ENCODE results near the gene SLC44A2.

SLC44A2 gene

GRCh38 chr19:10688545-10689280 is 63.4 kb downstream of the SLC44A2 start:
- Histone ChIP-seq H3K4me3 (ENCODE audit: insufficient read depth, low read length, poor library complexity, severe bottlenecking) (no peak overlapping the region), H3K9me3 (ENCODE audit: insufficient read depth, low read length) (no peaks in the 10 kb centered on the region), H3K36me3 (ENCODE audit: low read length) (peaks cover 16% of the 10 kb centered on the region; the same call in 1 of the 2 replicates), H3K27ac (ENCODE audit: low read depth, low read length) (no peak overlapping the region), H4K20me1 (ENCODE audit: low read depth, low read length) (peaks cover 7% of the 10 kb centered on the region; the same call in 1 of the 2 replicates), H3K27me3 (ENCODE audit: low read length) (no peaks in the 10 kb centered on the region), H3K9ac (ENCODE audit: low read length) (no peak overlapping the region), H3K9me2 (replicated peaks; ENCODE audit: insufficient read depth, low read length) (no peaks in the 10 kb centered on the region), H3K4me2 (ENCODE audit: low read depth, low read length, poor library complexity, severe bottlenecking) (no peak overlapping the region), H3F3A (ENCODE audit: insufficient read depth) (peaks cover 13% of the 10 kb centered on the region; the same call in 1 of the 2 replicates), H3K79me2 (ENCODE audit: insufficient read depth, low read length) (no peaks in the 10 kb centered on the region), H2AFZ (ENCODE audit: low read depth, low read length, severe bottlenecking) (no peak overlapping the region)
- TF ChIP-seq EZH2phosphoT487 (conservative IDR thresholded peaks at IDR 0.05; ENCODE audit: low read length): no peak
- TF ChIP-seq, protein P1, sequence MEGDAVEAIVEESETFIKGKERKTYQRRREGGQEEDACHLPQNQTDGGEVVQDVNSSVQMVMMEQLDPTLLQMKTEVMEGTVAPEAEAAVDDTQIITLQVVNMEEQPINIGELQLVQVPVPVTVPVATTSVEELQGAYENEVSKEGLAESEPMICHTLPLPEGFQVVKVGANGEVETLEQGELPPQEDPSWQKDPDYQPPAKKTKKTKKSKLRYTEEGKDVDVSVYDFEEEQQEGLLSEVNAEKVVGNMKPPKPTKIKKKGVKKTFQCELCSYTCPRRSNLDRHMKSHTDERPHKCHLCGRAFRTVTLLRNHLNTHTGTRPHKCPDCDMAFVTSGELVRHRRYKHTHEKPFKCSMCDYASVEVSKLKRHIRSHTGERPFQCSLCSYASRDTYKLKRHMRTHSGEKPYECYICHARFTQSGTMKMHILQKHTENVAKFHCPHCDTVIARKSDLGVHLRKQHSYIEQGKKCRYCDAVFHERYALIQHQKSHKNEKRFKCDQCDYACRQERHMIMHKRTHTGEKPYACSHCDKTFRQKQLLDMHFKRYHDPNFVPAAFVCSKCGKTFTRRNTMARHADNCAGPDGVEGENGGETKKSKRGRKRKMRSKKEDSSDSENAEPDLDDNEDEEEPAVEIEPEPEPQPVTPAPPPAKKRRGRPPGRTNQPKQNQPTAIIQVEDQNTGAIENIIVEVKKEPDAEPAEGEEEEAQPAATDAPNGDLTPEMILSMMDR (IDR thresholded peaks at IDR 0.05; ENCODE audit: insufficient read depth, low read length, poor library complexity, severe bottlenecking): no peak

GRCh38 chr19:10690341-10690781 is 65.0 kb downstream of the SLC44A2 start:
- Histone ChIP-seq H4K20me1 (ENCODE audit: low read depth, low read length) (peaks cover 2% of the 10 kb centered on the region; the same call in 1 of the 2 replicates), H3K9ac (ENCODE audit: low read length) (no peak overlapping the region), H3K36me3 (ENCODE audit: low read length) (peaks cover 4% of the 10 kb centered on the region; the same call in 1 of the 2 replicates), H3K27ac (ENCODE audit: low read depth, low read length) (no peak overlapping the region), H3K9me2 (replicated peaks; ENCODE audit: insufficient read depth, low read length) (no peaks in the 10 kb centered on the region), H3K27me3 (ENCODE audit: low read length) (no peaks in the 10 kb centered on the region), H3K4me3 (ENCODE audit: insufficient read depth, low read length, poor library complexity, severe bottlenecking) (no peak overlapping the region), H3F3A (ENCODE audit: insufficient read depth) (peaks cover 19% of the 10 kb centered on the region), H2AFZ (ENCODE audit: low read depth, low read length, severe bottlenecking) (no peak overlapping the region), H3K79me2 (ENCODE audit: insufficient read depth, low read length) (no peaks in the 10 kb centered on the region), H3K9me3 (ENCODE audit: insufficient read depth, low read length) (no peaks in the 10 kb centered on the region), H3K4me2 (ENCODE audit: low read depth, low read length, poor library complexity, severe bottlenecking) (no peak overlapping the region)
- TF ChIP-seq, protein P1 (IDR thresholded peaks at IDR 0.05; ENCODE audit: insufficient read depth, low read length, poor library complexity, severe bottlenecking): no peak
- no peak for TF ChIP-seq EZH2phosphoT487 (conservative IDR thresholded peaks at IDR 0.05; ENCODE audit: low read length)

DNA sequence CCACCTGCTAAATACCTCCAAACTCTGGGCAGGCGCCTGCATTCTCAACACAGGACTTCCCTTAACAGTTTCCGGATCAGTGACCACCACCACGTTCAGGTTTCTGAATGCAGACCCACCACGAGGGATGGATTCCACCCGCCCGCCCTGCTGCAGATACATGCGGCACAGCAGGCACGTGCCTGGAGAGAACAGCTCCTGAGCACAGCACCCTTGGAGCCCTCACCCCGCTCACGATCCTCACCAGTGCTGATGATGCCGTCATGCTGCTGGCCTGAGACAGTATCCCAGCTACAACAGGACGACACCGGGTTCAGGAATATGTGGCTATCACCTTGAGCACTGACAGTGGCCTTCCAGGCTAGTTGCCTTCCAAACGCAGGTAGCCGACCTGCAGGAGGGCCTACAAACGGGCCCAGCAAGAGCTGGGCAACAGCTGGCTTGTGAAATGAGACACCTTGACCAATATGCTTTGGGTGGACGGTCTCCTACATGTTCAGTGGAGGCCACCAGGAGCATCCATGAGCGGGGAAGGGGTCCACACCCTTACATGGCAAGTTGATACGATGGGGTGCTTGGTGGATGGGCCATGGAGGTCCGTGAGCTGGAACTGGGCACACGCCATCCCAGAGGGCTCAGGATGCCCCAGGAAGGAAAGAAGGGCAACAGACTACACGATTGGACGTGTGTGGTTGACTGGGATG is 66.0 kb downstream of the SLC44A2 start:
- Histone ChIP-seq H3K4me2 (ENCODE audit: low read depth, low read length, poor library complexity, severe bottlenecking) (no peak overlapping the region), H3K9me3 (ENCODE audit: insufficient read depth, low read length) (no peaks in the 10 kb centered on the region), H3K4me3 (ENCODE audit: insufficient read depth, low read length, poor library complexity, severe bottlenecking) (no peak overlapping the region), H3K9me2 (replicated peaks; ENCODE audit: insufficient read depth, low read length) (no peaks in the 10 kb centered on the region), H3K79me2 (ENCODE audit: insufficient read depth, low read length) (no peaks in the 10 kb centered on the region), H3K9ac (ENCODE audit: low read length) (no peak overlapping the region), H3K27me3 (ENCODE audit: low read length) (no peaks in the 10 kb centered on the region), H4K20me1 (ENCODE audit: low read depth, low read length) (no peaks in the 10 kb centered on the region), H3K27ac (ENCODE audit: low read depth, low read length) (no peak overlapping the region), H3K36me3 (ENCODE audit: low read length) (no peaks in the 10 kb centered on the region), H3F3A (ENCODE audit: insufficient read depth) (peaks cover 21% of the 10 kb centered on the region), H2AFZ (ENCODE audit: low read depth, low read length, severe bottlenecking) (no peak overlapping the region)
- no peak for TF ChIP-seq EZH2phosphoT487 (conservative IDR thresholded peaks at IDR 0.05; ENCODE audit: low read length)
- TF ChIP-seq, protein P1 (IDR thresholded peaks at IDR 0.05; ENCODE audit: insufficient read depth, low read length, poor library complexity, severe bottlenecking): no peak

Data from SU-DHL-6 (cell line).